ENCODE data around the gene ARF4. TPM values are rescaled to one million over a fixed set of nuclear protein-coding genes. Genes with fewer than 3 reads are reported as not detected.

Gene ARF4
- total RNA-seq, 1 donor from 2014 or later = 138 TPM

DNA sequence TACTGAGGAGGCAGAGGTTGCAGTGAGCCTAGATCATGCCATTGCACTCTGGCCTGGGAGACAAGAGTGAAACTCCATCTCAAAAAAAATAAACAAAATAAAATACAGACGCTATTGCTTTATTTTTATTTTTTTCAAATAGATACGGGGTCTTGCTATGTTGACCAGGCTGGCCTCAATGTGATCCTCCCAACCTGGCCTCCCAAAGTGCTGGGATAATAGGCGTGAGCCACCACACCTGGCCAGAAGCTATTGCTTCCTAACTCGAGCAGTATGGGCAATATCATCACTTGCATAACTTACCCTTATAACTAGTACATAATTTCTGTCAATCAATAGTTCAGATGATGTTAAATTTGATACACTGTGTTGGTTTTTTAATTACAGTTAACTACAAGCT is 3.0 kb downstream of the ARF4 start:
- Histone ChIP-seq H3K9me3 (ENCODE audit: low read depth) (no peaks in the 10 kb centered on the region), H2AFZ (replicated peaks) (no peak overlapping the region), H3K36me3 (peaks cover 5% of the 10 kb centered on the region), H3K27me3 (no peaks in the 10 kb centered on the region), H3K4me2 (peak overlapping the region; percentile 93), H3K4me3 (no peak overlapping the region), H3K4me1 (peaks cover 17% of the 10 kb centered on the region), H4K20me1 (ENCODE audit: low read depth) (peaks cover 68% of the 10 kb centered on the region), H3K27ac (no peak overlapping the region), H3K79me2 (ENCODE audit: low read depth) (peaks cover 92% of the 10 kb centered on the region), H3F3A (ENCODE audit: low read depth) (peaks cover 13% of the 10 kb centered on the region), H3K9ac (peak overlapping the region; percentile 5)
- DNase-seq (ENCODE audit: low spot score) = no peak
- peaks cover 3% of the 10 kb centered on the region for H3K27me3 Mint-ChIP-seq (ENCODE audit: insufficient read depth, low read depth)
- no peaks in the 10 kb centered on the region for H3K9me3 Mint-ChIP-seq
- peaks cover 31% of the 10 kb centered on the region for H3K4me1 Mint-ChIP-seq
- TF ChIP-seq, protein P1, sequence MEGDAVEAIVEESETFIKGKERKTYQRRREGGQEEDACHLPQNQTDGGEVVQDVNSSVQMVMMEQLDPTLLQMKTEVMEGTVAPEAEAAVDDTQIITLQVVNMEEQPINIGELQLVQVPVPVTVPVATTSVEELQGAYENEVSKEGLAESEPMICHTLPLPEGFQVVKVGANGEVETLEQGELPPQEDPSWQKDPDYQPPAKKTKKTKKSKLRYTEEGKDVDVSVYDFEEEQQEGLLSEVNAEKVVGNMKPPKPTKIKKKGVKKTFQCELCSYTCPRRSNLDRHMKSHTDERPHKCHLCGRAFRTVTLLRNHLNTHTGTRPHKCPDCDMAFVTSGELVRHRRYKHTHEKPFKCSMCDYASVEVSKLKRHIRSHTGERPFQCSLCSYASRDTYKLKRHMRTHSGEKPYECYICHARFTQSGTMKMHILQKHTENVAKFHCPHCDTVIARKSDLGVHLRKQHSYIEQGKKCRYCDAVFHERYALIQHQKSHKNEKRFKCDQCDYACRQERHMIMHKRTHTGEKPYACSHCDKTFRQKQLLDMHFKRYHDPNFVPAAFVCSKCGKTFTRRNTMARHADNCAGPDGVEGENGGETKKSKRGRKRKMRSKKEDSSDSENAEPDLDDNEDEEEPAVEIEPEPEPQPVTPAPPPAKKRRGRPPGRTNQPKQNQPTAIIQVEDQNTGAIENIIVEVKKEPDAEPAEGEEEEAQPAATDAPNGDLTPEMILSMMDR (IDR thresholded peaks at IDR 0.05) = no peak
- TF ChIP-seq EZH2phosphoT487 (IDR thresholded peaks at IDR 0.05) (no peak), EZH2 (IDR thresholded peaks at IDR 0.05) (no peak)
- peak overlapping the region; percentile 14 for H3K4me3 Mint-ChIP-seq
- peaks cover 6% of the 10 kb centered on the region for H3K36me3 Mint-ChIP-seq
- no peak overlapping the region for H3K27ac Mint-ChIP-seq

DNA sequence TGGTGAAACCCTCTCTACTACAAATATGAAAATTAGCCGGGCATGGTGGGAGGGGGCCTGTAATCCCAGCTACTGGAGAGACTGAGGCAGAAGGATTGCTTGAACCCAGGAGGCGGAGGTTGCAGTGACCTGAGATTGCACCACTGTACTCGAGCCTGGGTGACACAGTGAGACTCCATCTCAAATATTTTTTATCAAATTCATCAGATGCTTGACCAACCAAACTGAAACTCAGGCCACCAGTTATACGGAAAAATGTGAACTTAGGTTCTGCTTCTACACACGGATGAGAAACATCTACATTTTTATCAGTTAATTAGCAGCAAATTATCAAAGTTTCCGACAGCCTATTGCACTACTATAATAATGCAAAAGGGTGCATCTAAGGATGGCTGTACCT is 4.8 kb downstream of the ARF4 start:
- no peak for DNase-seq (ENCODE audit: low spot score)
- Histone ChIP-seq H3K36me3 (peaks cover 5% of the 10 kb centered on the region), H3F3A (ENCODE audit: low read depth) (peaks cover 13% of the 10 kb centered on the region), H3K9me3 (ENCODE audit: low read depth) (no peaks in the 10 kb centered on the region), H3K4me1 (peaks cover 10% of the 10 kb centered on the region), H3K9ac (no peak overlapping the region), H3K79me2 (ENCODE audit: low read depth) (peaks cover 97% of the 10 kb centered on the region), H3K27me3 (no peaks in the 10 kb centered on the region), H3K4me3 (no peak overlapping the region), H3K4me2 (no peak overlapping the region), H3K27ac (no peak overlapping the region), H2AFZ (replicated peaks) (no peak overlapping the region), H4K20me1 (ENCODE audit: low read depth) (peaks cover 82% of the 10 kb centered on the region)
- no peaks in the 10 kb centered on the region for H3K27me3 Mint-ChIP-seq (ENCODE audit: insufficient read depth, low read depth)
- H3K27ac Mint-ChIP-seq = no peak overlapping the region
- TF ChIP-seq, protein P1 (IDR thresholded peaks at IDR 0.05) = no peak
- TF ChIP-seq EZH2phosphoT487 (IDR thresholded peaks at IDR 0.05) (no peak), EZH2 (IDR thresholded peaks at IDR 0.05) (no peak)
- no peak overlapping the region for H3K4me3 Mint-ChIP-seq
- no peaks in the 10 kb centered on the region for H3K9me3 Mint-ChIP-seq
- H3K36me3 Mint-ChIP-seq = peaks cover 8% of the 10 kb centered on the region
- H3K4me1 Mint-ChIP-seq = peaks cover 19% of the 10 kb centered on the region

DNA sequence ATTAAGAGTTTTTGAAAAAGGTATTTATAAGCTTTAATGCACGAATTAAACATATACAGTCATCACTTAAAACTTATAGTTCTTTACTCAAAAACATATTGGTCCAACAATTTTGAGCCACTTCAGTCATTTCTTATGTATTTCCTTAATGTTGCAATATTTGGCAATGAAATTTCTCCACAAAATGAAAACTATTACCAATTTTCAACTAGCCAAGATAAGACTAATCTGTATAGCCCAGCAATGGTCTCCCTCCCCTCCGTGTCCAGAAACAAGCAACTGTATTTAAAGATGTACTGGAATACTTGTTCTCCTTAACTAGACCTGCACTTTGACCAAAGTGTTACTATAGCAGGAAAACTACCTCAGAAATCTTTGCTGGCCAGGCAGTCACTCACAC is 9.2 kb downstream of the ARF4 start:
- Mint-ChIP-seq H3K36me3 (peaks cover 16% of the 10 kb centered on the region), H3K4me3 (no peak overlapping the region), H3K9me3 (no peaks in the 10 kb centered on the region), H3K27me3 (ENCODE audit: insufficient read depth, low read depth) (no peaks in the 10 kb centered on the region), H3K27ac (no peak overlapping the region), H3K4me1 (no peaks in the 10 kb centered on the region)
- H3K4me2 ChIP-seq = no peak overlapping the region
- peaks cover 79% of the 10 kb centered on the region for H4K20me1 ChIP-seq (ENCODE audit: low read depth)
- H3K9me3 ChIP-seq (ENCODE audit: low read depth) = no peaks in the 10 kb centered on the region
- H2AFZ ChIP-seq (replicated peaks) = no peak overlapping the region
- H3F3A ChIP-seq (ENCODE audit: low read depth) = no peaks in the 10 kb centered on the region
- H3K79me2 ChIP-seq (ENCODE audit: low read depth) = peaks cover 100% of the 10 kb centered on the region
- no peak overlapping the region for H3K27ac ChIP-seq
- no peak overlapping the region for H3K4me3 ChIP-seq
- H3K36me3 ChIP-seq = no peaks in the 10 kb centered on the region
- no peak for DNase-seq (ENCODE audit: low spot score)
- H3K9ac ChIP-seq = no peak overlapping the region
- no peak for TF ChIP-seq EZH2 (IDR thresholded peaks at IDR 0.05)
- TF ChIP-seq EZH2phosphoT487 (IDR thresholded peaks at IDR 0.05) = no peak
- TF ChIP-seq, protein P1 (IDR thresholded peaks at IDR 0.05) = no peak
- no peaks in the 10 kb centered on the region for H3K27me3 ChIP-seq
- no peaks in the 10 kb centered on the region for H3K4me1 ChIP-seq

Data from neural progenitor cell (in vitro differentiated cells).